ENCODE measurements around the gene CEACAM3.

DNA sequence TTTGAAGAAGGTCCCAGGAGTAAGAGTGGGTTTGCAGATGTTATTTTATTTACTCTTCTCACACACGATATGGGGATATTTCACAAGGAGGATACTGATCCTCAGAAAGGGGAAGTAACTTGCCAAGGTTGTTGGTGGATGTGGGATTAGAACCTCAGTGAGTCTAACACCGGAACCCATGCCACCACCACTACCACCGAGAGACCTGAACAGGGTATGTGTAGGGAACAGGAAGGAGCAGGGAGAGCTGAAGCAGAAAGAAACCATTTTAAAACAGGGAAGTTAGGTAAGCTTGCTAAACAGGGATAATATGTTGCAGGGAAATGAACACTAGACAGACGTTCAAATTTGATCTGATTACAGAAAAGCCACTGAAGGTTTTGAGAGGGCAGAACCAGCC, 11.6 kb upstream of the CEACAM3 start:
- no peak for TF ChIP-seq CTCF (IDR thresholded peaks at IDR 0.05)
- TF ChIP-seq POLR2A (IDR thresholded peaks at IDR 0.05), result no peak
- no peak for TF ChIP-seq POLR2AphosphoS5 (IDR thresholded peaks at IDR 0.05)

Data from transverse colon (tissue), 4 donors.